Activated CD4-positive, CD25-positive, alpha-beta regulatory T cell treated with anti-CD3 and anti-CD28 coated beads, Interleukin-2, amount 50 U/mL, for 16 hours (primary cell): ENCODE measurements around the gene NBPF19.
"Not testable (repeated sequence)": the region's sequence is repeated elsewhere in the genome, so short reads cannot be mapped to it uniquely, and the experiment has no call there.

Source experiments
- DNase-seq: peaks from one replicate; pipeline ENCODE4 v3.0.0-alpha.2; 2020; ENCODE audit warnings: low read depth, low spot score

Gene NBPF19, protein sequence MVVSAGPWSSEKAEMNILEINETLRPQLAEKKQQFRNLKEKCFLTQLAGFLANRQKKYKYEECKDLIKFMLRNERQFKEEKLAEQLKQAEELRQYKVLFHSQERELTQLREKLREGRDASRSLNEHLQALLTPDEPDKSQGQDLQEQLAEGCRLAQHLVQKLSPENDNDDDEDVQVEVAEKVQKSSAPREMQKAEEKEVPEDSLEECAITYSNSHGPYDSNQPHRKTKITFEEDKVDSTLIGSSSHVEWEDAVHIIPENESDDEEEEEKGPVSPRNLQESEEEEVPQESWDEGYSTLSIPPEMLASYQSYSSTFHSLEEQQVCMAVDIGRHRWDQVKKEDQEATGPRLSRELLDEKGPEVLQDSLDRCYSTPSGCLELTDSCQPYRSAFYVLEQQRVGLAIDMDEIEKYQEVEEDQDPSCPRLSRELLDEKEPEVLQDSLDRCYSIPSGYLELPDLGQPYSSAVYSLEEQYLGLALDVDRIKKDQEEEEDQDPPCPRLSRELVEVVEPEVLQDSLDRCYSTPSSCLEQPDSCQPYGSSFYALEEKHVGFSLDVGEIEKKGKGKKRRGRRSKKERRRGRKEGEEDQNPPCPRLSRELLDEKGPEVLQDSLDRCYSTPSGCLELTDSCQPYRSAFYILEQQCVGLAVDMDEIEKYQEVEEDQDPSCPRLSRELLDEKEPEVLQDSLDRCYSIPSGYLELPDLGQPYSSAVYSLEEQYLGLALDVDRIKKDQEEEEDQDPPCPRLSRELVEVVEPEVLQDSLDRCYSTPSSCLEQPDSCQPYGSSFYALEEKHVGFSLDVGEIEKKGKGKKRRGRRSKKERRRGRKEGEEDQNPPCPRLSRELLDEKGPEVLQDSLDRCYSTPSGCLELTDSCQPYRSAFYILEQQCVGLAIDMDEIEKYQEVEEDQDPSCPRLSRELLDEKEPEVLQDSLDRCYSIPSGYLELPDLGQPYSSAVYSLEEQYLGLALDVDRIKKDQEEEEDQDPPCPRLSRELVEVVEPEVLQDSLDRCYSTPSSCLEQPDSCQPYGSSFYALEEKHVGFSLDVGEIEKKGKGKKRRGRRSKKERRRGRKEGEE (N-terminal part only)

DNA sequence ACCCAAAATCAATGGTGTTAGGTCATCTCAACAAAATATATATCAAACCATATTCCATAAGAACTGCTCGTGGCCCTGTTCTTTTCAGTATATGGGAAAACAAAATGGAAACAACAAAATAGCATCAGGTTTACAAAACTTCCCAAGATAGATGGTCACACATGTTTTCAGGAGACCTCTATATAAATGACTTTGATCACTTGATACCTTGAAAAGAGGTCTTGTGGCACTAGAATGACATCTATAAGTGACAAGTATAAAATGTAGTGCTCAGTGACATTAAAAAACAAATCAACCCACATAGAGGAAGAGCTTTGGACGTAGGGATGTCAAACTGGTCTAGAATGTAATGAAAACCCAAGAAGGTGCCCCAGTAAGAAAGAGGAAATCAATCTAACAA, at the start of gene NBPF19:
Gene NBPF19, plus strand, starts transcription at position 301 of the 400 bp plus-strand sequence. CDS start 888 bp downstream, outside the sequence.
- DNase-seq = not testable (repeated sequence)

DNA sequence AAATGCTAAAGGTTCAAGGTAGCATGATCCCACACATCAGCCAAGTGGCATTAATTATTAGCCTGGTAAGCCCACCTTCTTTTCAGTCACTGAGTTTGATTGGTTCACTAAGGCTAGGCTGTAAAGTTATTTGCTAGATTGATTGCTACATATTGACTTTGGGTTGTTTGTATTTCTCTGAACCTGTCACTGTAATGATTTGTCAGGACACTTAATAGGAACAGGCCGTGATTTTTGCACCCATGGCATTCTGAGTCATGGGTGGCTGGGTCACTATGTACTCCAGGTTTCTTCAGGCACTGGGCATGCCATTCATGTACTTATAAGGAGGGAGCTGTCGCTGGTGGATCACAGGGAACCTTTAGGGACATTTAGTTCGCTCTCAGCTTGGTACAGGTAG, 46.5 kb upstream of the NBPF19 start:
- DNase-seq = not testable (repeated sequence)

DNA sequence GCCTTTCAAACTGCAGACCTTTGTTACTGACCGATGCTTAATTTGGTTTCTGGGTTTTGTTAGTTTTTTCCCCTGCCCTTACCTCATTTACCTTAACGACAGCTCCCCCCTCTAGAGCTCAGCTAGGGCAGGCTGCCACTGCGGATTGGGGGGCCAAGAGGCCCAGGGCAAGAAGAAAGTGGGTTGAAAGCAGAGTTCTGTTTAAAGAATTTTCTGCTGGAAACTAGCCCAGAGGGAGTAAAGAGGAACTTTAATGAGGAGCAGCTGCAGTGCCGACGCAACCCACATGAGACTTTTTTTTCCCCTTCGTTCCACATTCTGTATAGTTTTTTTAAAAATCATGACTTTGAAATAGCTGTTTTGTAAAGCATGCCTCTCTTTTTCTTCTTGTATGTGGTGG, 29.4 kb upstream of the NBPF19 start:
- DNase-seq = not testable (repeated sequence)

DNA sequence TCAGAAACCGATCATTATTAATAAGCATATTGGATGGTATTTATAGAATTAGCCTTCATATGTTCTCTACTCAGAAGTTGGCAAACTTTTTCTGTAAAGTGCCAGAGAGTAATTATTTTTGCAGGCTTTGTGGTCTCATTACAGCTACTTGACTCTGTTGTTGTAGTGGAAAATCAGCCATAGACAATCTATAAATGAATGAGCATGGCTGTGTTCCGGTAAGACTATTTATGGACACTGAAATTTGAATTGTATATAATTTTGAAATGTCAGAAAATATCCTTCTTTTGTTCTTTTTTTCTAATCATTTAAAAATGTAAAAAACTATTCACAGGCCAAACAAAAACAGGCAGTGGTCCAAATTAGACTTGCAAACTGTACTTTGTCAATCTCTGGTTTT, 22.6 kb upstream of the NBPF19 start:
- not testable (repeated sequence) for DNase-seq

DNA sequence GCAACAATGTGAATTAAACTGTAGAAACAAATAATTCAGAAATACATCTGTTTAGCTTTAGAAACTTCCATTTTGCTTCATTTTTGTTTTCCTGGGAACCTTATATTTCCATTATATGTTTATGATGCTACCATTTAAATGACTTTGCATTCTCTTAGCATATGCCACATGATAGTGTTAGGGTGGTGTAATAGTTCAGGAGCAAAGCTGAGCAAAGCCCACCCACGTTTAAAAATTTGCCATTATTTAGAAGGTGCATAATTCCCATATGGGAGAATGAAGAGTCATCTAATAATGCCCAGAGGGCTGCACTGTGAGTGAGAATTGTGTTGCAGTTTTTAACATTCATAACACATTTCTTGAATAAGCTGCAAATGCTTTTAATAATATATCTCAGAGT, 22.2 kb upstream of the NBPF19 start:
- DNase-seq = not testable (repeated sequence)

DNA sequence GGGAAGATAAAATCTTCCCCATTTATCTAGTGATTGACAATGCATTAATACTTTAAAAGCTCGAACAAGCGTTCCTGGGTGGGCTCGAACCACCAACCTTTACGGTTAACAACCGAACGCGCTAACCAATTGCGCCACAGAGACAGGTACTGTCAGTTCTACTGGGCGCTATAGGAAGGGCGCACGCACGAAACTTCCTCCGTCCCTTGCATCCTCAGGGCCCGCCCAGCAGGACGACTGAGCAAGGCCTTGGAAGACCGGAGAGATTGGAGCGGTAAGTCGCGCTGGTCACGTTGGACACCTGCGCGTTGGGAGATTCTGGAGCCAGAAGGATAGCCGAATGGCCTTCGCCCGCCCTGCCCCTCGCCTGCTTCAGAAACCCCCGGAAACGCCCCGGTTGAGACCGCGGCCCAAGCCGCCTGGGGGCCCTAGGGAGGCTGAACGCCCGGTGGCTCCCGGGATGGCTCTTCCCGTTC, 83.5 kb downstream of the NBPF19 start:
- peak; percentile 15 for DNase-seq

DNA sequence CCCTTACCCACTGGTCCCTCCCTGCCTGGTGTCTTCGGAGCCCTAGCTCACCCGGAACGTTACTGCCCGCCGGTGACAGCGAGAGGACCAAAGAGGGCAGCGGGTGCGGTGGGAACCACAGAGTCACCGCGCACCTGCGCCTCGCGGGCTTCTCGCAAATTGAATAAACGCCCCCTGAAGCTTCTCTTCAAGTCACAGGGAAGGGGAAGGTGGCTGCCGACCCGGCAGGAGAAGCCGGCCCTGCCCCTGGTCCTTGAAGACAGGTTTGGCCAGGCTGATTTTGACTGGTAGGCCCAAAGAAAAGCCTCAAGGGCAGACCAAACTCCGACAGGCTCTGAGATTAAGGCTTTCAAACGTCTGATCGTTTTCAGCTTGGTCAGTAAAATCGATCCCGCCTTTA, 87.0 kb downstream of the NBPF19 start:
- not testable (repeated sequence) for DNase-seq

DNA sequence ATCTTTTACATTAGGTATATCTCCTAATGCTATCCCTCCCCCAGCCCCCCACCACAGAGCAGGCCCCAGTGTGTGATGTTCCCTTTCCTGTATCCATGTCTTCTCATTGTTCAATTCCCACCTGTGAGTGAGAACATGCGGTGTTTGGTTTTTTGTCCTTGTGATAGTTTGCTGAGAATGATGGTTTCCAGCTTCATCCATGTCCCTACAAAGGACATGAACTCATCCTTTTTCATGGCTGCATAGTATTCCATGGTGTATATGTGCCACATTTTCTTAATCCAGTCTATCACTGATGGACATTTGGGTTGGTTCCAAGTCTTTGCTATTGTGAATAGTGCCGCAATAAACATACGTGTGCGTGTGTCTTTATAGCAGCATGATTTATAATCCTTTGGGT, 90.6 kb downstream of the NBPF19 start:
- not testable (repeated sequence) for DNase-seq

DNA sequence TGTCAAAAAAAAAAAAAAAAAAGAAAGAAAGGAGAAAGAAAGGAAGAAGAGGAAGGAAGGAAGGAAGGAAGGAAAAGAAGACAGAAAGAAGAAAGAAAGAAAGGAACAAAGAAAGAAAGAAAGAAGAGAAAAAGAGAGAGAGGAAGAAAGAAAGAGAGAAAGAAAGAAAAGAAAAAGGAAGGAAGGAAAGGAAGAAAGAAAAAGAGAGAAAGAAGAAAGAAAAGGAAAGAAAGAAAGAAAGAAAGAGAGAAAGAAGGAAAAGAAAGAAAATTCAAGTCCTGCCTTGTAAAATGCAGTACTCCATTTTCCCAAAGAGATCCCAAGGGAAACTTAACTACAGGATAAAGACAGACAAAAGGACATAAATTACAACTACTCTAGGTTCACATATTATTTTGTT, 97.9 kb downstream of the NBPF19 start:
- DNase-seq = not testable (repeated sequence)

DNA sequence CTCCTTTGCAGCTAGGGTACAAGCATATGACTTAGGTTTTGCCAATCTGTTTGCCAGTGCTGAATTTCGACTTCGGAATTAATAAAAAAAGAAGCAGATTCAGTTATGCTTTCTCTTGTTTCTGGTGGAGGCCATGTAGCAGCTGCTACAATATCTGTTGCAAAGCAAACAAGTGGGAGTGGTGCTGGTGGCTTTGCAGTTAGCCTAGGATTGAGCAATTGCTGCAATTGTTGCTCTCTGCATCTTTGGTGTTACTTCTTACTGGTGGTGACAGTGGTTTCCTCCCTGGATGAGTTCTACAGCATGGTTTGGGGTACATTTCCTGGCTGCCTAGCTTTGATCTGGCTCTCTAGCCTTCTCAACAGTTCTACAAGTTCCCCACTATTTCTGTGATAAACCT, 110.7 kb downstream of the NBPF19 start:
- not testable (repeated sequence) for DNase-seq
